Activated CD4-positive, CD25-positive, alpha-beta regulatory T cell (primary cell): ENCODE results near the gene DUOXA1.
"Not testable (repeated sequence)": the region's sequence is repeated elsewhere in the genome, so short reads cannot be mapped to it uniquely, and the experiment has no call there.

Experiments used
- DNase-seq, 4 experiments: peaks; one replicate each; lab custom pipeline; 2025; lab: John Stamatoyannopoulos, UW

Gene DUOXA1

DNA sequence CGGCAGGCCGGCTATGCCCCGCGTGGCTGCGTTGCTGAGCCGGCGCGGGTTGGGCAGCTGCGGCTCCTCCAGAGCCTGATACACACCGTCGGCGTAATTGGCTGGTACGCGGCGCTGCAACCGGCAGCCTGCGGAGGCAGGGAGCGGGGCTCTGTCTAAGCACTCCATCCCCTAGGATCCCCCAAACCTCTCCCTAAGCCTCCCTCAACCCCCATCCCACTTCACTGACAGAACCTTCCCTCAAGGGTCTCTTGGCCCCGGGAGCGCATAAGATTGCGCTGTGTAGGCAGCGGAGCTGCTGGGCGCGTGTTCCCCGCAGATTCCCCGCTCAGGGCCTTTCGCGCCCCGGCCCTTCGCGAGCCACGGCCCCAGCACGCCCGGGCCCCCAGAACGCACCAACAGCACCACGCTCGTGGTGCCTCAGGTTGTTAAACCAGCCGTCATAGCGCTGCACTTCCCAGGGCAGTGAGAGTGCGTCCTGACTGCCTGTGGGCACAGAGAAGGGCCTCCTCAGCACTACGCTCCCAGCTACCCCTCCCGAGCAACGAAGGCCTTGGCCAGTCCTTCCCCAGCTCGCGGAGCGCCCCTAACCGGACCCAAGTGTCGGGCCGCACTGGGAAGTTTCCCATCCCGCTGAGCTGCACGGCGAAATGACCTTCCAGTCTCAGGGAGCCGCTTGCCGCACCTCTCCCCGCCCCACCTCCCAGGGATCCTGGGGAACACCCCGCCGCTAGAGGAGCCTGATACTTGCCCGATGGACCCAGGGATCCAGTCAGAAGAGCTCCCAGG lies 16.9 kb downstream of the DUOXA1 start:
- no peak for DNase-seq

GRCh38 chr15:45112143-45112590 lies 17.5 kb downstream of the DUOXA1 start:
- DNase-seq: no peak

- DNase-seq: no peak
These were observed 18.1 kb downstream of the DUOXA1 start for GRCh38 chr15:45111390-45112142.

GRCh38 chr15:45110256-45110820 lies 19.3 kb downstream of the DUOXA1 start:
- DNase-seq: no peak

DNA sequence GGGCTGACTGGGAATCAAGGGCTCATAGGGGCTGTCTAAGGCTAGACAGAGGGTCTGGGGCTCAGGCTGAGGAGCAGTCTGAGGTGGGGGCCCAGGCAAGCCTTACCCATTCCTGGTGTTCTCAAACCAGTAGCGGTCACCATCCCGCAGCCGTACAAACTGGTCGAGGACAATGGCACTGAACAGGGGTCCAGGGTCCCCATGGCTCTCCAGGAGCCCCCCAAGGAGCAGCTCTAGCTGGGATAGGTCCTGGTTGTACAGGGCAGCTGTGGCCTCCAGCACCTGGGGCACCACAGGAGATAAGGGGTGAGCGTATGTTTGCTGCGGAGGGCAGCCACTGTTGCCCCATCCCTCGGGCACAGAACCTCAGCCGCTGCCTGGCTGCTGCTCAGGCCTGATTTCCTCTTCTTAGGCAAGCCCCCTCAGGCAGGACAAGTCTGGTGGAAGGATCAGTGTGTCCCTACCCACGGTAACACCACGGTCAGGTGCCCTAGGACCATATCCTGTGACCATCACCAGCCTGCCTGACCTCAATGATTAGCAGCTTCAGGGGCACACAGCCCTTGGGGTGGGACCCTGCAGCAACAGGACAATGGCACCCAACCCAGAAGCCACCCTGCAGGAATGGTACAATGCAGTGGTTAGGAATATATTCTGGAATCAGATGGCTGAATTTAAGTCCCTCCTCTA lies 21.6 kb downstream of the DUOXA1 start:
- DNase-seq: no peak

DNA sequence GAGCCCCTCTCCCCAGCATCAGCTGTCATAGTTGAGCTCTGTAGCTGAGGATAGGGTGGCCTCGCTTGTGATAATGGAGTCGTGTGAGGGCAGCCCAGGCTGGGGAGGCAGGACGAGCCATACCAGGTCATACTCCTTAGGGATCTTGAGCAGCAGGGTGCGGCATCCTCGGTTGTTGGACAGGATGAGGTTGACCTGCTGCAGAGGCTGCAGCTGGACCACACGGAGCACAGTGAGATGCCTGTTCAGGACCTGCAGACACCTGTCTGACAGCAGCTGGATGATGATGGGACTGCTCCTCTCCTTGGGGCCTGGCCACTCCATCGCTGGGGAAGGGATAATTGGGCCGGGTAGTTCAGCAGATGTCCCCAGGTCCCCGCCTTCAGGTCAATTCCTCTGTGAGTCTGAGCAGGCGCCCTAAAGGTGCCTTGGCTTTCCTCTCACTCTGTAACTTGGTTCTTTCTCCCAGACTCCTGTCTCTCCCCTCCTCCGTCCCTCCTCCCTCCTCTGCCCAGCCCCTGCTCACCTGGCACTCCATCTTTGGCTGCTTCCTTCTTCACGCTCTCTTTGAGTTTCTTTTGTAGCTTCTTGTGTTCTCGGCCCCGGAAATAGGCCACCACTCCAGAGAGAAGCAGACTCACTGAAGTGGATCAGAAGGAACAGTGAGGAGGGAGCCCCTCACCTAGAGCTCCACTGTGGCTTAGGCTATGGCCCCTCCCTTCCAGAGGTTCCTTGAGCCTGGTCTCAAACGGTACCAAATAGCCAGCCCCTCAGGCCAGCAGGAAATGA lies 23.5 kb downstream of the DUOXA1 start:
- no peak for DNase-seq

DNA sequence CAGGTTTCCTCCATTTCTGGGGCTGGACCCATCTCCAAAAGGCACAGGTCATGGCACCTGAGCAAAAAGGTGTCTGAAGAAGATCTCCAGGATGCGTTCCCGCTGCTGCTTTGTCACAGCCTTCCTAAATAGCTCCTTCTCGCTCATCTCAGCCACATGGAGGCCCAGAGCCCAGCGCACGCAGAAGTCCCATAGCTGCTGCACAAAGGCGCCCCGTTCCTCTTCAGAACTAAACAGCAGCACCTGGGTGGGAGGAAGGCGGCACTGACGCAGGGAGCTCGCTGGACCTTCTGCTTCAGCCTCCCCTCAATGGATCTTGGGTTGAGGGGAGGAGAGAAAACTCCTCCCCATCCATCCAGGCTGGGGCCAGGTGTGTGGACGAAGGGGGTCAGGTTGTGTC lies 24.1 kb downstream of the DUOXA1 start:
- no peak for DNase-seq

DNA sequence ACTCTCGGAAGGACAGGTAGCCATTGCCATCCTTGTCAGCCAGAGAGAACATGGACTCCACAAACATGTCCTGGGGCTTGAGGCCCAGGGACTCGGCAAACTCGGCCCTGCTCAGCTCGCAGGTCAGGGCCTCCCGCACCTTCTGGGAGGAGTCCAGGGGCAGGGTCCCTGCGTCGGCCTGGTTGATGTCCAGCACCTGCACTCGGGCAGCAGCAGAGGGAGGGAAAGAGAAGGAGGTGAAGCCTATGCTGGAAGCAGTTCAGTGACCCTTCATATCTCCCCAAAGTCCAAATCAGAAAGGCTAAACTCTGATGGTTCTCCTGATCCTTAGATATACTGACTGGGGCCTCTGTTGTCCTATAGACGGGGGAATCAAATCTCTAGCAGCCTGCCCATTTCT lies 25.5 kb downstream of the DUOXA1 start:
- not testable (repeated sequence) for DNase-seq

- no peak for DNase-seq
These were observed 27.5 kb downstream of the DUOXA1 start for GRCh38 chr15:45102226-45102625.

DNA sequence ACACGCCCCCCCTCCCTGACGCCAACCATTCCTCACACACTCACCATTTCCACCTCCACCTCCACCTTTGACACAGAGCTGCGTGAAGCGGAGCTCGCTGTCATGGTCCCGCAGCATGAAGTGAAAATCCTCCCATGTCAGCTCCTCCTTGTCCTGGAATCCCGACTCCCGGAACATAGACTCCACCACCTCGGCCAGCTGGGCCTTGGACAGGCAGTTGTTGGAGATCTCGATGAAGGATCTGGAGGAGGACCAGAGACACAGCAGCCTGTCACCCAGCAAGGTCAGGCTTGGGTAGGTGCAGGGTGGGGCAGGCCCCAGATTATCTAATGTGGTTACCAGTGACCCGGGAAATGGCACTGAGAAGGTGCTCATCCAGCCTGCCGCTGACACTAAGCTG lies 27.9 kb downstream of the DUOXA1 start:
- no peak for DNase-seq

DNA sequence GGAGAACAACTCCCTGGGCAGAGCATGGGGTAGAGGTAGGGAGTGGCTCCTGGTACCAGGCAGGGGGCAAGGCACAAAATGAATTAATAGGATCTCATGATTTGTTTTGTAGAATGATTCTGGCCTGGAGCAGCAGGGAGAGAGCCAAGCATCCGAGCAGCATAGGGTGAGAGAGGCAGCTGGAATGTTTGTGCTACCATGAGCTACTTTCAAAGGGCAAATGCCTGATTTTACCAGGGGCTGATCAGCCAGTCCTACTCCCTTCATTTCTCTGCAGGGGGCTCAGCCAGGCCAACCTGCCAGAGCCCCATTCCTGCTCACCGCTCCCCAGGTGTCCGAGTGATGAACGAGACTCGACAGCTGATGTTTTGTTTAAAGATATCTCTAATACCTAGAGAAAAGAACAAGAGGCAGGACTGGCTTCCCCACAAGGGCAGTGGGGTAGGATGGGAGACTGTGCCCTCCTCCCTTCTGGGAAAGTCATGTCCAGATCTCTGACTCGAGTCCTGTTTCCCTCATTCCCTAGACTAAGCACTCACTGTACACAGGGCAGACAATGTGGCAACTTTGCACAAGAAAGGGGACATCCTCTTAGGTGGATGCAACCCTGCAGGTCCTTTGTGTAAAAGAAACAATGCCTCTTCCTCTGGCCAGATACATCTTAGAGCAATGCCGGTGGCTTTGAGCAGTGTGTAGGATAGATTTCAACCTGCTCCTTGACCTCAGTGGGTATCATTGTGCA lies 28.6 kb downstream of the DUOXA1 start:
- no peak for DNase-seq

GRCh38 chr15:45099549-45100165 lies 30.0 kb downstream of the DUOXA1 start:
- DNase-seq: no peak

- no peak for DNase-seq
These were observed 32.2 kb downstream of the DUOXA1 start for GRCh38 chr15:45097466-45097865.

- DNase-seq: no peak
These were observed 34.0 kb downstream of the DUOXA1 start for GRCh38 chr15:45095661-45096060.

GRCh38 chr15:45094358-45094730 lies 35.3 kb downstream of the DUOXA1 start:
- no peak for DNase-seq

GRCh38 chr15:45093622-45094357 lies 35.9 kb downstream of the DUOXA1 start:
- no peak for DNase-seq

- DNase-seq: no peak
These were observed 36.7 kb downstream of the DUOXA1 start for GRCh38 chr15:45093013-45093412.

GRCh38 chr15:45091576-45091975 lies 38.1 kb downstream of the DUOXA1 start:
- no peak for DNase-seq

DNA sequence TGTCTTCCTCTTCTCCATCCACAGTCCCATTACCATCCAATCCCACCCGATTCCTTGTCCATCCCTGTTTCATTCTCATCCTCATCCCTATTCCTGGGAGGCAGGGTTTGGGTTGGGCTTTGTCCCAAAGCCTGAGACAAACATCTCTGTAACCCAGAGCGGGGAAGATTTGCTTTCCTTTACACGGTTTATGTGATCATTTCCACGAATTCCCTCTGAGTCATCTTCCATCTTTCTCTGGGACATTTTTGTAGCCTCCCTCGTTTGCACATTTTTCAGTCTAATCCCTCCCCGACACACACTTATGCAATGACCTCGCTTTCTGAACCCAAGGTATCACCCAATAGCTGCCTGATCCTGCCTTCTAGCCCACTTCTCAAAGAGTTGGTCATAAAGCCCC lies 38.5 kb downstream of the DUOXA1 start:
- no peak for DNase-seq
